GM13977 (cell line): Measurements from ENCODE around the gene F8.
"Not testable (repeated sequence)": the region's sequence is repeated elsewhere in the genome, so short reads cannot be mapped to it uniquely, and the experiment has no call there.

Experiments
- DNase-seq: peaks from one replicate; pipeline ENCODE4 v3.0.0; 2012; ENCODE audit warnings: low spot score
- in situ Hi-C: fragments of 300-500 bp; cut with MboI; formaldehyde crosslinking; loops from one replicate; pipeline ENCODE4 v1.12.0; 2022; ENCODE audit warnings: low sequenced_read_pairs, low pct_unique_long_range_greater_than_20kb, mixed read lengths, inconsistent platforms; ENCODE audit not compliant: unreplicated experiment
- TF ChIP-seq, protein P1 (sequence below): IDR thresholded peaks from 2 replicates; pipeline ENCODE4 v1.5.1; 2012; ENCODE audit warnings: mild to moderate bottlenecking, control low read depth; ENCODE audit not compliant: insufficient read depth; ENCODE audit errors: extremely low read depth, missing control alignments

F8 gene

GRCh38 chrX:154908821-154909220, 113.7 kb downstream of the F8 start:
- TF ChIP-seq, protein P1, sequence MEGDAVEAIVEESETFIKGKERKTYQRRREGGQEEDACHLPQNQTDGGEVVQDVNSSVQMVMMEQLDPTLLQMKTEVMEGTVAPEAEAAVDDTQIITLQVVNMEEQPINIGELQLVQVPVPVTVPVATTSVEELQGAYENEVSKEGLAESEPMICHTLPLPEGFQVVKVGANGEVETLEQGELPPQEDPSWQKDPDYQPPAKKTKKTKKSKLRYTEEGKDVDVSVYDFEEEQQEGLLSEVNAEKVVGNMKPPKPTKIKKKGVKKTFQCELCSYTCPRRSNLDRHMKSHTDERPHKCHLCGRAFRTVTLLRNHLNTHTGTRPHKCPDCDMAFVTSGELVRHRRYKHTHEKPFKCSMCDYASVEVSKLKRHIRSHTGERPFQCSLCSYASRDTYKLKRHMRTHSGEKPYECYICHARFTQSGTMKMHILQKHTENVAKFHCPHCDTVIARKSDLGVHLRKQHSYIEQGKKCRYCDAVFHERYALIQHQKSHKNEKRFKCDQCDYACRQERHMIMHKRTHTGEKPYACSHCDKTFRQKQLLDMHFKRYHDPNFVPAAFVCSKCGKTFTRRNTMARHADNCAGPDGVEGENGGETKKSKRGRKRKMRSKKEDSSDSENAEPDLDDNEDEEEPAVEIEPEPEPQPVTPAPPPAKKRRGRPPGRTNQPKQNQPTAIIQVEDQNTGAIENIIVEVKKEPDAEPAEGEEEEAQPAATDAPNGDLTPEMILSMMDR: no peak
- in situ Hi-C loops: no loop called here
- DNase-seq: no peak

- in situ Hi-C loops: no loop called here
- DNase-seq: no peak
- TF ChIP-seq, protein P1: no peak
These were observed 120.1 kb downstream of the F8 start for GRCh38 chrX:154902408-154902807.

GRCh38 chrX:154900323-154900722, 122.2 kb downstream of the F8 start:
- in situ Hi-C loops: no loop called here
- TF ChIP-seq, protein P1: no peak
- DNase-seq: no peak

DNA sequence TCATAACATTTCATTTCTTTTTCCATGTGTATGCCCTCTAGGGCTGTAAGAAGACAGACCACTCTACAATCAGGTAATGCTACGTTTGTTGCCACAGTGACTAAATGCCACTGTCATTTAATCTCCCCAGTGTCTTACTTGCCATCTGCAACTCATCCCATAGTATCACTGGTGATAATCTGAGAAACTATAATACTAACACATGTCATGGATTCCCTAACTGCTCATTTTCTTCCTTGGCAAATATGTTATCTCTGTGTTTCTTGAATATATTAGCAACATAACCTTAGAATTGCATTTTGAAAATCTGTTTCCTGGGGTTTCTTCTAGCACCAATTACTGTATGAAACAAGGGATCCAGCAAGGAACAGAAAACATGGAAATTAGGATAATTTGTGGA, 130.2 kb downstream of the F8 start:
- TF ChIP-seq, protein P1: no peak
- DNase-seq: no peak
- in situ Hi-C loops: no loop called here

- in situ Hi-C loops: no loop called here
- DNase-seq: no peak
- TF ChIP-seq, protein P1: no peak
These were observed 131.4 kb downstream of the F8 start for GRCh38 chrX:154890990-154891639.

- DNase-seq, in situ Hi-C loops: not testable (repeated sequence)
These were observed 135.7 kb downstream of the F8 start for GRCh38 chrX:154886789-154887221.

- in situ Hi-C loops, DNase-seq: not testable (repeated sequence)
These were observed 136.3 kb downstream of the F8 start, which contains the start of gene F8A1 for GRCh38 chrX:154886069-154886788. Gene F8A1, plus strand, starts transcription at chrX:154886355. Its CDS starts 20 bp downstream, at chrX:154886375.

- DNase-seq, in situ Hi-C loops: not testable (repeated sequence)
These were observed 137.0 kb downstream of the F8 start for GRCh38 chrX:154885549-154885948.

- in situ Hi-C loops, DNase-seq: not testable (repeated sequence)
These were observed 137.5 kb downstream of the F8 start for GRCh38 chrX:154885057-154885456.

DNA sequence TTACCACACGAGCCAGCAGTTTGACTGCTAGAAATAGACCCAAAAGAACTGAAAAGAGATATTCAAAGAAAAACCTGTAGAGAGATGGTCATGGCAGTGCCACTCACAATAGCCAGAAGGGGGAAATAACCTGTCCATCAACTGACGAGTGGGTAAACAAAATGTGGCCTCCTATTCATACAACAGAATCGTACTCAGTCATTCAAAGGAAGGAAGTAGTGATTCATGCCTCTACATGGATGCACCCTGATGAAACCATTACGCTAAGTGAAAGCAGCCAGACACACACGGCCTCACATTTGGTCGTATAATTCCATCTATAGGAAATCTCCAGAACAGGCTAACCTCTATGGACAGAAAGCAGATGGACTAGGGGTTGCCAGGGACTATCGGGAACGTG, 138.5 kb downstream of the F8 start:
- DNase-seq: not testable (repeated sequence)

More for the DNA sequence above, 138.5 kb downstream of the F8 start:
- in situ Hi-C loops: not testable (repeated sequence)
